Heart right ventricle (tissue), 16 donors: ENCODE data around the gene CENPP. TPM values are rescaled to one million over a fixed set of nuclear protein-coding genes. Genes with fewer than 3 reads are reported as not detected.

Source experiments
- ATAC-seq, 8 donors: fragments of 200-7000 bp; cut with Tn5 transposase; one replicate each; pipeline ENCODE4 v1.9.1; 2020; ENCODE audit warnings: mild to moderate bottlenecking in 8 of 8, moderate library complexity in 8 of 8, moderate number of reproducible peaks in 1 of 8
- DNase-seq, 2 donors: peaks; one replicate each; pipeline ENCODE4 v3.0.0-alpha.2; 2020
- H3K27ac ChIP-seq, 10 donors: fragments of 200-600 bp; sonication (generic) in 2 of 10; one replicate each; pipeline versions ENCODE4 v1.5.0 to v1.8.0; 2020 to 2022; ENCODE audit warnings: mild to moderate bottlenecking in 3 of 10
- H3K27me3 ChIP-seq, 7 donors: fragments of 200-600 bp; one replicate each; pipeline ENCODE4 v1.8.0; 2021 to 2022; ENCODE audit warnings: mild to moderate bottlenecking in 2 of 7
- H3K36me3 ChIP-seq, 9 donors: fragments of 200-600 bp; sonication (generic) in 1 of 9; one replicate each; pipeline versions ENCODE4 v1.5.0 to v1.8.0; 2020 to 2022; ENCODE audit warnings: mild to moderate bottlenecking in 2 of 9
- H3K4me1 ChIP-seq, 9 donors: fragments of 200-600 bp; sonication (generic) in 1 of 9; one replicate each; pipeline versions ENCODE4 v1.5.0 to v1.8.0; 2020 to 2022; ENCODE audit warnings: mild to moderate bottlenecking in 4 of 9
- H3K4me3 ChIP-seq, 10 donors: fragments of 200-600 bp; sonication (generic) in 2 of 10; one replicate each; pipeline versions ENCODE4 v1.5.0 to v1.8.0; 2020 to 2022; ENCODE audit warnings: mild to moderate bottlenecking in 7 of 10, moderate library complexity in 2 of 10
- H3K9me3 ChIP-seq, 11 donors: fragments of 200-600 bp in 10 of 11; sonication (generic) in 2 of 11; one replicate each; pipeline versions ENCODE4 v1.5.0 to v1.8.0; 2013 to 2022; ENCODE audit warnings: mild to moderate bottlenecking in 2 of 11, control low read depth in 1 of 11, moderate library complexity in 1 of 11
- WGBS, 2 donors: extraction: QIAGEN DNeasy Blood & Tissue Kit; methylation state at CpG; one replicate each; pipeline ENCODE4 v1.1.7; 2013; ENCODE audit warnings: inconsistent platforms in 1 of 2; 5-methylcytosine and 5-hydroxymethylcytosine counted together
- intact Hi-C, 10 donors: fragments of 100-400 bp; cut with DNase I; formaldehyde crosslinking; loops; one replicate each; pipeline versions ENCODE4 v1.11.1 to v1.14.2; 2022
- polyA plus RNA-seq, 2 donors: library from polyadenylated mRNA; stranded (reverse); fragments of 200-250 nt; gene quantifications; one replicate each; pipeline ENCODE4 v1.2.3, GENCODE V29; 2013
- total RNA-seq, 10 donors: library from RNA; stranded (reverse); fragmentation: NEBNext Ultra II Directional in 3 of 10; extraction: Animal tissue kit (Norgen Biotek cat#: 25700) in 3 of 10; gene quantifications; one replicate each; pipeline versions ENCODE4 v1.2.1 to v1.2.4, GENCODE V29; 2021 to 2023
- TF ChIP-seq, protein P1 (sequence below), 9 donors: fragments of 200-600 bp; sonication (generic) in 2 of 9; IDR thresholded peaks; one replicate each; pipeline versions ENCODE4 v1.5.0 to v1.8.0; 2021 to 2022; ENCODE audit warnings: antibody characterized with exemption in 9 of 9, mild to moderate bottlenecking in 5 of 9, moderate library complexity in 1 of 9
- donor health status: Arrhythmogenic right ventricular cardiomyopathy.
- donor health status: ischemic (EF 13 %, LVEDD 7.1; RV severe dilation, severe dysfunction).
- donor health status: healthy with polysubstance abuse.
- donor health status: DM: no; HTN: yes; CAD: no.
- donor health status: DM: no; HTN: no; CAD: no.
- donor health status: ischemic (EF 25% LVEDD 6.9; RV normal size, moderate dysfunction).
- donor health status: ischemic (EF 25% LVEDD 5.7; RV mildly dilated, moderate dysfunction).
- donor health status: healthy.
- donor health status: DM: yes; HTN: yes; CAD: no.
- donor health status: Ischemic cardiomyopathy.
- donor health status: ischemic (EF 35%, LVEDD 5.7; RV mildly dilated, moderate dysfunction).
- donor health status: nonischemic (EF 11% LVEDD 7.7; RV severe dilation, severe dysfunction).
- donor health status: DM: yes; HTN: yes; CAD: no.
- donor health status: PGD.
- donor health status: ischemic (EF 29% LVEDD 5.4; RV normal size, mild dysfunction).
- donor health status: nonischemic (EF 23%, LVEDD 6.1; RV moderate dilation, normal function).

Gene CENPP
- total and polyA plus RNA-seq, 12 donors, result 1.3 to 5.2 (median 2.8) TPM

DNA sequence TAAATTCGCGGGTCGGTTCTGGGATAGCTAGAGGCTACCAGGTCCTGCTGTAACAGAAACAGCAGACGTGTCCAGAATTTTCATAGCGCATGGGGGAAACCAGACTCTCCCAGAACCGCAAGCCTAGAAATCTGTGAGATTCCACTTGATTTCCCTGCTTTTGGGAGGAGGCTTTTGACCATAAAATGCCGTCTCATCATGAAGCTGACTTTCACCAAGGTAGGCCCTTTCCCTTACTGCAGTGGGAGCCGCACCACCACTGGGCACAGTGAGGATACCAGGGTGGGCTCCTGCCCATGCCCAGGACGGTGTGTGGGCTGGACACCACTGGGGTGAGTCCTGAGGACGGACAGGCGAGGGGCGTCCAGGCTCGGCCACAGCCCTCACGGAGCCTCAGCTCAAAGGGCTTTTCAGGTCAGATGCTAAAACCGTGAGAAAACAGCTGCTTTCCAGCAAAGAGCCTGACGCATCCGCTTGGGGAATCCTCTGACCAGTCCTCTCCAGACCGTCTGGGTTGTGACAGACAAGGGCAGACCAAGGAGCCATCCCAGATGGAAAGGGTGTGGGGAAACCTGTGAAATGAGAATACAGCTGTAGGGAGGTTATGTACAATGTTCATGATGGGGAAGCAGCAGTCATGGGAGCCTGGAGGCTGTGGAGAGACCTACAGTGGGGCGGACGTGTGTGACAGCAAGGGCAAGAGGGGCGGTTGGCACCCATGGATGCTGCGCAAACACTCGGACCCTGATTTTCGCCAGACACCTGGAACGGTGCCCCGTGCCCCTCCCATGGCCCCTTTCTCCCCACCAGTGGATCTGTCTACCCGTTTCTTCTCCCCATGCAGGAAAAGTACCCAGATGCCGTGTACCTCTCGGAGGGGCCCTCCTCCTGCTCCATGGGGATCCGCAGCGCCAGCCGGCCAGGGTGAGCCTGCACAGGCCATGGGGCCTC is 285.0 kb downstream of the CENPP start:
- H3K27me3 ChIP-seq, result no peaks in the 10 kb centered on the region
- ATAC-seq (peak; percentile 71 to 85 (median 79)), DNase-seq (peak; percentile 54 to 82)
- WGBS, 2 donors, result 83% methylated on average over 32 of the region's 32 CpGs
- H3K36me3 ChIP-seq, result peaks cover 0 to 52% (median 37%) of the 10 kb centered on the region in 9 donors
- peaks cover 11 to 65% (median 33%) of the 10 kb centered on the region in 9 donors for H3K4me1 ChIP-seq
- TF ChIP-seq, protein P1, sequence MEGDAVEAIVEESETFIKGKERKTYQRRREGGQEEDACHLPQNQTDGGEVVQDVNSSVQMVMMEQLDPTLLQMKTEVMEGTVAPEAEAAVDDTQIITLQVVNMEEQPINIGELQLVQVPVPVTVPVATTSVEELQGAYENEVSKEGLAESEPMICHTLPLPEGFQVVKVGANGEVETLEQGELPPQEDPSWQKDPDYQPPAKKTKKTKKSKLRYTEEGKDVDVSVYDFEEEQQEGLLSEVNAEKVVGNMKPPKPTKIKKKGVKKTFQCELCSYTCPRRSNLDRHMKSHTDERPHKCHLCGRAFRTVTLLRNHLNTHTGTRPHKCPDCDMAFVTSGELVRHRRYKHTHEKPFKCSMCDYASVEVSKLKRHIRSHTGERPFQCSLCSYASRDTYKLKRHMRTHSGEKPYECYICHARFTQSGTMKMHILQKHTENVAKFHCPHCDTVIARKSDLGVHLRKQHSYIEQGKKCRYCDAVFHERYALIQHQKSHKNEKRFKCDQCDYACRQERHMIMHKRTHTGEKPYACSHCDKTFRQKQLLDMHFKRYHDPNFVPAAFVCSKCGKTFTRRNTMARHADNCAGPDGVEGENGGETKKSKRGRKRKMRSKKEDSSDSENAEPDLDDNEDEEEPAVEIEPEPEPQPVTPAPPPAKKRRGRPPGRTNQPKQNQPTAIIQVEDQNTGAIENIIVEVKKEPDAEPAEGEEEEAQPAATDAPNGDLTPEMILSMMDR (IDR thresholded peaks at IDR 0.05), result no peak
- intact Hi-C loops, result no loop called here
- peaks cover 0 to 3% (median 0%) of the 10 kb centered on the region in 11 donors for H3K9me3 ChIP-seq
- peak overlapping the region; percentile 74 to 93 (median 87) for H3K27ac ChIP-seq
- no peak overlapping the region for H3K4me3 ChIP-seq

DNA sequence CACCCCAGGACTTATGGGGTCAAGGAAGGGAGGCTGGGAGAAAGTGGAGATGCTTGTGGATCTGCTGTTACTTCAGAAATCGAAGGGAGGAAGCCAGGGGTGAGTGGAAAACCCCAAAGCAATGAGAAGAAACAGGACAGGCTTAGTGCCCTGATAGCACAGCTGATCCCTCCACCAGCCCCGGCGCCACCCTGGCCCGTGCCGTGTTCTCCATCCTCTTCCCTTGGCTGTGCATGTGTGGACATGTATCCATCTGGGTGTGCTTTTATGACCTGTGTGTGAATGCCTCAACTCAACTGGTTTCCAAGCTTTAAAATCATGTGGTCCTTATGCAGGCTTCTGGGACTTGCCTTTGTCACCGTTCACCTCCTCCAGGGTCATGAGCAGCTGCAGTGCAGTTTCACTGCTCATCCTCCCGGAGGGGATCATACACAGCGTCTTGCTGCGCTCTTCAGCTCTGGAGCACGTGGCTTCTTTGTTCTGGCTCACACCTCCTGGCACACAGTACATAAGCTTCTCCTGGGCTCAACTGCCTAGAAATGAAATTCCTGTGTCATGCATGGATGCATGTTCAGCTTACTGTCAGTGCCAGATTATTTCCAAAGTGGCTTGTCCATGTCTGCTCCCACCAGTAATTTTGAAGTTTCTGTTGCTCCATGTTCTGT is 286.0 kb downstream of the CENPP start:
- intact Hi-C loops, result no loop called here
- TF ChIP-seq, protein P1 (IDR thresholded peaks at IDR 0.05), result no peak
- Histone ChIP-seq H3K4me3 (no peak overlapping the region), H3K27me3 (no peaks in the 10 kb centered on the region), H3K4me1 (peaks cover 11 to 68% (median 30%) of the 10 kb centered on the region in 9 donors), H3K9me3 (no peaks in the 10 kb centered on the region), H3K36me3 (peaks cover 0 to 62% (median 37%) of the 10 kb centered on the region in 9 donors), H3K27ac (peak overlapping the region; percentile 32 to 93 (median 87))
- ATAC-seq, result no peak
- no peak for DNase-seq
- 81 to 82% methylated on average over 10 of the region's 10 CpGs for WGBS, 2 donors

DNA sequence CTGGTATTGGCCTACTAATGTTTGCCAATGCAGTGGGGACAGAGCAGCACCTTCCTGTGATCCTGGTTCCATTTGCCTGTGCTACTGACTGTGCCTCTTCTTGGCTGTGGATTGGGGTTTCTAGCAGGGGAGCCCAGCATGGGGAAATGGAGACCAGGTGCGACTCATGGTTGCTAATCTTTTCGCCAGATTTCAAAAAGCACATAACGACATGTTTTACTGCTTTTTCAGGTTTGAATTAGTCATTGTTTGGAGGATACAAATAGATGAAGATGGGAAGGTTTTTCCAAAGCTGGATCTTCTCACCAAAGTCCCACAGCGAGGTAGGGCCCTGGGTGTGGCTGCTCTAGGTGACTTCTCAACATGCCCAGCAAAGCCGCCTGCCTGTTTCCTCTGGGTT is 286.5 kb downstream of the CENPP start:
- Histone ChIP-seq H3K9me3 (no peaks in the 10 kb centered on the region), H3K4me1 (peaks cover 13 to 68% (median 28%) of the 10 kb centered on the region in 9 donors), H3K27ac (peak overlapping the region in 5 of 10 donors; percentile 83 to 93 (median 89)), H3K27me3 (no peaks in the 10 kb centered on the region), H3K4me3 (no peak overlapping the region), H3K36me3 (peaks cover 0 to 68% (median 37%) of the 10 kb centered on the region in 9 donors)
- WGBS, 2 donors, result 92 to 95% methylated on average over 5 of the region's 5 CpGs
- ATAC-seq, result no peak
- intact Hi-C loops, result no loop called here
- TF ChIP-seq, protein P1 (IDR thresholded peaks at IDR 0.05), result no peak
- DNase-seq, result no peak

DNA sequence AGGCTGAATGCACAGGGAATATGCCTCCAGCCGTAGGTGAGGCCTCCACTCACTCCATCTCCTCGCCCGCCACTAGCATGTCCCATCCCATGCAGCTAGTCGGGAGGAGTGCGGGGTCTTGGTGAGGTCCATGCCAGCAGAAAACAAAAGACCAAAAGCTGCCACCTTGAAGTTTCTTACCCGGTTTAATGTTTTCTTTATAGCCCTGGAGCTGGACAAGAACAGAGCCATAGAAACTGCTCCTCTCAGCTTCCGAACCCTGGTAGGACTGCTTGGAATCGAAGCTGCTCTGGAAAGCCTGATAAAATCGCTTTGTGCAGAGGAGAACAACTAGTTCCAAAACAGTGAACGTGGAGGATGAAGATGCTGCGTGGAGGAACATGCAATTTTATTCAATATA is 287.1 kb downstream of the CENPP start:
- TF ChIP-seq, protein P1 (IDR thresholded peaks at IDR 0.05), result no peak
- 96 to 97% methylated on average over 11 of the region's 11 CpGs for WGBS, 2 donors
- intact Hi-C loops, result no loop called here
- H3K27me3 ChIP-seq, result no peaks in the 10 kb centered on the region
- DNase-seq, result no peak
- no peaks in the 10 kb centered on the region for H3K9me3 ChIP-seq
- ATAC-seq, result no peak
- H3K27ac ChIP-seq, result peak overlapping the region in 1 of 10 donors; percentile 93
- H3K4me3 ChIP-seq, result no peak overlapping the region
- peaks cover 0 to 73% (median 37%) of the 10 kb centered on the region in 9 donors for H3K36me3 ChIP-seq
- H3K4me1 ChIP-seq, result peaks cover 12 to 68% (median 33%) of the 10 kb centered on the region in 9 donors
